ENCODE data around the gene AJUBA.
"Not testable (repeated sequence)": the region's sequence is repeated elsewhere in the genome, so short reads cannot be mapped to it uniquely, and the experiment has no call there.

The AJUBA gene

DNA sequence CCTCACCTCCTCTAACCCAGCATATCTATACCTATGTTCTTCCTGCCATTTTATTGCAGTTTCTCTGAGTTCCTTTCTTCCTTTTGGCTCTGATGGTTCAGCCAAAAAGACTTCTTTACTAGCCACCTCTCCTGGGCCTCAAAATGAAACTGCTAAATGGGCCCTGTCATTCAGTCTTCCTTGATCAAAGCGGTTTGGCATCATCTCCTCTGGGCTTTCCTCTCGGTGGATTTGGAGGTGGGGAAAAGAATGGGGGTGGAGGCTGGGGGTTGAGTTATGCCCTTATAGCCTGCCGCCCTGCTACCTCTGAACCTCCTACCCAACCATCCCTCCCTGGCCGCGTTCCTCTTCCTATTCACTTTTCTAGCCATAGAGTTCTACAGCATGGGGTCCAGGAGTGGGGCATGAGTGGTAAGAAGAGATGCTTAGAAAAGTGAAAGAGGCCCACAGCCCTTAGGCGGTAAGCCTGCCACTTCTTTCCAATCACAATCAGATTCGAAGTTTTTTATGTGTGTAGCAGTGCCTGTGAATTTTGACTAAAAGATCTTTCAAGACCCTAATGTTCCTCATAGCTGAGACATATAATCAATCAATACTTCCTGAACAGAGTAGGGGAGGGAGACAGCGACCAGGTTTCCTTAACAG is 2.5 kb downstream of the AJUBA start:
- DNase-seq = no peak

DNA sequence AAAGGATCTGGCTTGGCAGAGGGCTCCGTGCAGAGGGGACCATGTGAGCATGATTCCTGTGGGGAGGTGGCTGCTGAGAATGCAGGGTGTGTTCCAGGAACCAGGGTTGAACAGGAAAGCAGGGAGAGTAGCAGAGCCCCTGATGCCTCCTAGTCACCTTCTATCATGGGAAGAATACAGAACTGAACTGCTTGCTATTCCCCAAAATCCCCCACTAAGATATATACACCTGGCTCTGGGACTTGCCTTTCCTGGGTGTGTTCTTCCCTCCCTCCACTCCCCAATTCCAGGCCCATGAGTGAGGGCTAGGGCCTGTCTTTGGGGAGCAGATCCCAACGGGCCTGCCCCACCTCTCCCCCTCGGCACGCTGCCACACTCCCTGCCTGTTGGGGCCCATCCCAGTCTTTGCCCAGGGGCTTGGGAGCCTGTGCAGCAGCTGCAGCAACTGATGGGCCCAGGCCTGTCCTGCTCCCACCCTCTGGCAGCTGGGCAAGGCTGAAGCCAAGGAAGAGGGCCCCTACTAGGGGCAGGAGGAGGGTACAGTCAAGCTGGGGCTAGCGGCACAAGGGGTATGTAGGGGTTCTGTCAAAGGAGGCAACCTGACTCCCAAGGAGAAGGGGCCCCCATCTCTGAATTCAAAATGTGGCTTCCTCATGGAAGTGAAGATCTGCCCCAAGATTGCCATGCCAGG is 3.2 kb downstream of the AJUBA start:
- DNase-seq = no peak

DNA sequence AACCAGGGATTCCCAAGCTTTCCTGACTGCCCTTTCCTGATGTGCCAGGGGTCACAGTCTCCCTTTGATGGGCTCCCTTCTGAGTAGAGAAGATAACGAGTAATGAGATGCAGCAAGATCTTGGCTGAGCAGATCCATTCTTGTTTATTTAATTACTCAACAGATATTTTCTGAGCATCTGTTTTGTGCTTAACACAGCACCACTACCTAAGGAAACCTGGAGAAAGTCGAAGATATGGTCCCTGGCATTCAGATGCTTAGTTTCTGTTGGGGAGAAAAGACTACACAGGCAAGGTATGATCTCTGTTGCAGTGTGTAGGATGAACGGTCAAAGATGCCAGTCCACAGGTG is 3.9 kb downstream of the AJUBA start:
- no peak for DNase-seq

DNA sequence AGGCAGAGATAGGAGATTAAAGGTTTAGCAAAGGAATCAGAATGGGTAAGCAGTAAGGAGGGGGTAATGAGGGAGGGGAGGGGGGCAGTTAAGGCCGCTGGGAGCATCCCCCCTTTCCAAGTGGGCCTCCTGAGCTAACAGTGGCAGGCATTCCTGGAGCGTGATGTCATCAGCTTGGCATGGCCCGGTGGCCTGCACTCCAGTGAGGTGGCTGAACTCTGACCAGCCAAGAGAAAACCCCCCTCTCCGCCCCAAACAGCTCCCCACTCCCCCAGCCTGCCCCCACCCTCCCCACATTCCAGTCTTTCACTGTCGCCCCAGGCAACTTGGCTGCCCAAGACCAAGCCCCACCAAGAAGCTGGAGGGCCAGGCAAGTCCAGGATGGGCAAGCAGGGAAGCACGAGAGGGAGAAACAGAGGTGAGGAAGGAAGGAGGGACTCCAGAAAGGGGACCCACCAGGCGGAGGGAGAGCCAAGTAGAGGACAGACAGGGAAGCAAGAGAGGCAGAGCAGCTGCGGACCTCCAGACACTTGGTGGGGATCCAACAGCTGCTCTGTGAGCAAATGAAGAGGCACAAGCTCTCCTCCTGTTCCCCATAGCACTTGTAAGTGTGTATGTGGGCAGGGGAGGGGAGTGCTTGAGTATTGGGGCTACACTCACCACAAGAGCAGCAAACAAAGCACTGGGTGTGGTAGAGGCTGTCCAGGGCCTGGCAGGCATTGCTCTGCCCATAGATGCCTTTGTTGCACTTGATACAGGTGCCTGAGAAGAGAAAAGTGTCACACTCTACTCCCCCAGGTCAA is 4.5 kb downstream of the AJUBA start:
- no peak for DNase-seq

DNA sequence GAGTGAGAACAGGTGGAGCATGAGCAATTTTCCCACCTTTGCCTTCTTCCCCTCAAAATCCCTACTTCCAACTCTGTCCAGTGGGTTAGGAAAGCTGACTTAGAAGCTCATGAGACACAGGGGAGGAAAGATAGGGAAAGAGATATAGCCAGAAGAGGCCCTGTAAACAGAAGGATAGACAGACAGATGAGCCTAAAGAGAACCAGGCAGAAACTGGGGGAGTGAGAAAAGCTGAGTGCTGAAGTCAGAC is 5.0 kb downstream of the AJUBA start:
- DNase-seq = no peak

DNA sequence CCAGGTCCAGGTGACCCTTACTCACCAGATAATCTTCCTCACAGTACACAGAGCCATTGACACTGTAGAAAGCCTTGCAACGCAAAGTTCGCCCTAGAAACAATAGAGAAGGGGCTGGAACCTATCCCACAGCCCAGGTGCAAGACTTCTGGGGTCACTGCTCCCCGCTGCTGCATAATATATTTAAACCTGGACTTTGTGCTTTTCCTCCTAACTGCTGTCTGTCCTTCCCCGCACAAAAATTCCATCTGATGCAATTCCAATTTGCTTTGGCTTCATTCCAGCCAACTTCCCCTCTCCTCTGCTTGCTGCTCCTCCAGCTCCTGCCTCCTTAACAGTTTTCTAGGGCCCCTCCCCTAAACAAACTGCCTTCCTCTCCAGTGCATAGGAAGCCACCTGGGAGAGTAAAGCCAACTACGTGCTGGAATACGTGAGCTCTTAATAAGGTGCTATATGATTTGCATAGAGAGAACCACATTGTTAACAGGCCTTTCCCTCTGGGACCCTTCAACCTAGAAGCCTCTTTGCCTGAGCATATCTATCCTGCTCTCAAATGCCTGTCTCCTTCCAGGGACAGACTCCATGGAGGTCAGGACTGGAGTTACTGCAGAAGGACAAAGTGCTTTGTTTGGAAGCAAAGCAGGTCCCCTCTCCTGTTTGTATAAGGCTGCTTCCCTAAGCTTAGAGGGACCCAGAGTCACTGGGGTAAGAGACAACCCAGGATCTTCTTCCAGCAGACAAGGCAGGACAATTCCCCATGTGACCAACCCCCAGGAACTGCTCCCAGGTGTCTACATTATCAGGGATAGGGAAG is 5.5 kb downstream of the AJUBA start:
- DNase-seq = no peak

DNA sequence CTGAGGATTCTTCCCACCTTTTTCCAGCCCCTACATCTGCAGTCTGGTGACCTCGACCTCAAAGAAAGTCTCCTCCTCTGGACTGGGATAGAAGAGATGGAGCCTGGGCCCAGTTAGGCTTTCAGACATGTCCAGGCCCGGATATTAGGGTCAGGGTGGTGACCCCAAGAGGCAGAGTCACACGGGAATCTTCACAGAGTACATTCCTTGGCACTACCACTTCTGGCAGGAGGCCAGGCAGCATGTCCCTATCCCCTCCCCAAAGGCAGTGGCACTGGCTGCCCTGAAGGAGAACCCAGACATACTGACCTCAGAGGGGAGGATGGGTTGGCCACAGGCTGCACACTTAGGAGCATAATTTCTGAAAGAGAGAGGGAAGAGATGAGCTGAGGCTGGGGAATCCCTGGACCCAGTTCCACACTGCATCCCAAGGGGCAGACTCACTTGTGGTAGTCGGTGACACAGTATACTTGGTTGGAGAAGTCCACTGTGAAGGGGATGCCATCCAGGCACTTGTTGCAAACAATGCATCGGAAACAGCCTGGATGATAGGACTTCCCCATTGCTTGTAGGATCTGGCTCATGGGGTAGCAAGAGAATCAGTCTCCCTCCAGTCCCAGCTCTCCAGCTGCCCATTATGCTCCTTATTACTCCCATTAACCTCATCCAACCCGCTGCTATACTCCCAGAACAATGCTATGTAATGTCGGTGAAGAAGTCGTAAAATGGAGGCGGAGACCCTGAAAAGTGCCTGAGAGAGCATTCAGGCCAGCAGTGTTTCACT is 7.6 kb downstream of the AJUBA start:
- DNase-seq = no peak

DNA sequence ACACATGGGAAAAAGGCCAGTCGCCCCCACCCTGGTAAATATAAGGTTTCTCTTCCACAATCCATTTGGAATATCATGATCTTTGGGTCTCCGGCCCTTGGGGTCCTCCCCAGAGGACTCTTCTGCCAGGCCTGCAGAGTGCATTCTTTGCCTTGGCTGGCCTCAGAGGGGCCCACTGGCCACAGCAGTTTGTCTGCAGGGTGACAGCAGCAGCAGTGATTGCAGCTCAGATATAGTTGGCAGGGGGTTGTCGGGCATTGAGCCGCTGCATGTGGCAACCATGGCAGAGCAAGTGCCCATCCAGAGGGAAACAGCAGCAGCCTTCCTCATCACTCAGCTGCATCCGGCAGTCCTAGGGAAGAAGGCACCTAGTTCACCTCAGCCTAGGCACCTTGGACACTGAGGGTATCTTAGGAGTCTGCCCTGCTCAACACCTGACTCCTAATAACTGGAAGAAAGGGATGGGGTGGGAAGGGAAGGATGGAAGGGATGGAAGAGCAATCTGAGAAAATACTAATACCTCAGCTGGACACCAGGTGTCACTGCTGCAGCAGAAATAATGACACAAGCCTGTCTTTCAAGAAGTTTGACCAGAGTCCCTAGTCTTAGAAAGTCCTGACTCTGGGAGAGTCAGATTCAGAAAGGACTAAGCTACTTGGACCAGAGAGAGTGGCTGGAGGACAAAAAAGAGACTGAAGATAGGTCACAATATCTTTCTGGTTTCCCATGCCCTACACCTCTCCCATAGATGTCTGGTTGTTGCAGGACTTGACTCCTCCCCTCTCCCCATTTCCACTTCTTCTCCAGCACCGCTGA is 8.9 kb downstream of the AJUBA start:
- peak in 2 of 5 experiments; percentile 22 to 38 for DNase-seq

DNA sequence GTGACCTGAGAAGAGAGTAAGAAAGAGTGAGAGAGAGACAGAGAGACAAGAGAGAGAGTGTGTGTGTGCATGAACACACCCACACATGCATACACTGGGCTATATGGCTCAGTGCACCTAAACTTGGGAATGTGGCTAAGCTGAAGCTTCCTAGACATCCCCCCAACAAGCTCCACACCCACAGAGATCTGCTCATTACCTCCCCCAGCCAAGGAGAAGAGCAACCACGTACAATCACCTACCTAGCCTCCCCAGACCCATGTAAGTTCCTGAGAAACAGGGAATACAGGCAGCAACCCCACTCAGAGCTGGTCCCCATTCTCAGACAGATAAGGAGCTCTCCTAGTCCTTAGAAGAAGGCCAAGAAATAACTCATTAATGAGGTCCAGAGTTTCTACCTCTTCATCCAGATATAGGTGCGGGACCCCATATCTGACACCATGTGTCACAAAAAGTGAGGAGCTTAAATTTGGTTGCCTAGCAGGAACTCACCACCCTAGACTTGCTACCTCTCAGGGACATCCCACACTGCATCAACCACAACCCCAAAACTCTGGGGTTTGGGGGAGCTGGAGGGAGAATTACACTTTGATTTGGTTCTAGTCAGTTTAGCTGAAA is 9.9 kb downstream of the AJUBA start:
- DNase-seq = no peak

DNA sequence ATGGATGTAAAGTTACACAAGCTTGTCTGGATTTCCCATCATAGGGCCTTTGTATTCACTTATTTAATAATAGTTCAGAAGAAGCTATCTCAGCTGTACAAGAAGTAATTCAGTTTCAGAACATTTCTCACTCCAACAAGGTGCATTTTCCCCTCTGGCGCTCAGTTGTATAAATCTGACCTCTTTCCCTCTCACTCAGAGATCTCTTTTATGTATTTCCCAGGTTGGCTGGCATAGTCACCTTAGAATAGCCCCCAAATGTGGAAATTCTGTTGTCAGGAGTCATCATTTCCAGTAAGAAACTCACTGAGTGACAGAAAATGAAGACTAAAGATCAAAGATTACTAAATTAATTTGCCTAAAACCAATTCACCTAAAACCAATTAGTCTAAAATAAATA is 11.2 kb downstream of the AJUBA start:
- DNase-seq = no peak

DNA sequence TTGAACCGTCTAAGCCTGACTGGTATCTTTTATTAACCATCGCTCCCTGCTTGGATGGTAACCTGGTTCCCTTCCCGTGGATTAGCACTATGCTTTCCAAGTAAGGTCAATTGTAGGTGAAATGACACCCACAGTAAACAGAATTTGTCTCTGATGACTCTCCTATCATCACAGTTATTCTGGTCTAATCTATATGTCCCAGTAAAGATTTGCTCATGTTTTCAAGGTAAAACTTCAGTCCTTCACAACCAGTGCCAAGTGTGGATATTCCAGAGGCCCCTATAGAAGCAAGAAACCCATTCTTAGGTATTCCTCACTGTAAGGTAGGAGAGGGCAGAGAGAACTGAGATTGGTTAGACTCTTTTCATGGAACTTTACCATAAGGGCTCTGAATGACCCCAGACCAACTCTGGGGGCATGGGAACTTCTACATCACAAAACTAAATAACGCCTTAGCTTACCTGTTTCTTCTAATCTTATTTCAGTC is 15.5 kb downstream of the AJUBA start:
- DNase-seq = no peak

DNA sequence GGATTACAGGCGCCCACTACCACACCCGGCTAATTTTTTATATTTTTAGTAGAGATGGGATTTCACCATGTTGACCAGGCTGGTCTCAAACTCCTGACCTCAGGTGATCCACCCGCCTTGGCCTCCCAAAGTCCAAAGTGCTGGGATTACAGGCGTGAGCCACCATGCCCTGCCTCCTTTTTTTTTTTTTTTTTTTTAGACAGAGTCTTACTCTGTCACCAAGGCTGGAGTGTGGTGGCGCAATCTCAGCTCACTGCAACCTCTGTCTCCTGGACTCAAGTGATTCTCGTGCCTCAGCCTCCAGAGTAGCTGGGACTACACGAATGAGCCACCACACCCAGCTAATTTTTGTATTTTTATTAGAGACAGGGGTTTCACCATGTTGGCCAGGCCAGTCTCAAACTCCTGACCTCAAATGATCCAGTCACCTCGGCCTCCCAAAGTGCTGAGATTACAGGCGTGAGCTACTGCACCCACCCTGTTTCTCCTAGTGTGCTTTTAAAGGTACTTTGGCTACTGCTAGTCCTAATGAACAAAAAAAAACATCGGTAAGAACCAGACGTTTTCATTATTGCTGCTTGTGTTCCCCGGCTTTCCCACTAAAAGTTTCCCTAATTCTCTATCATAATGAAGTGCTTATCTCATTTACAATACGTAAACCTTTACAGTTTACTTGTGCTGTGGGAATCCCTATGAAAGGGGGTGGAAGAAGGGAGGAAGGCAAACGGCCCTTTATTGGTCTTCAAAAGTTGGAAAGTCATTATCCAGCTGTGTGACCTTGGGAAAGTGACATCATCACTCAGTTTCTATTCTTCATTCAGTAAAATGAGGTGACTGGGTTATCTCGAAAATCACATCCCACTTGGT is 16.2 kb downstream of the AJUBA start:
- DNase-seq = not testable (repeated sequence)

DNA sequence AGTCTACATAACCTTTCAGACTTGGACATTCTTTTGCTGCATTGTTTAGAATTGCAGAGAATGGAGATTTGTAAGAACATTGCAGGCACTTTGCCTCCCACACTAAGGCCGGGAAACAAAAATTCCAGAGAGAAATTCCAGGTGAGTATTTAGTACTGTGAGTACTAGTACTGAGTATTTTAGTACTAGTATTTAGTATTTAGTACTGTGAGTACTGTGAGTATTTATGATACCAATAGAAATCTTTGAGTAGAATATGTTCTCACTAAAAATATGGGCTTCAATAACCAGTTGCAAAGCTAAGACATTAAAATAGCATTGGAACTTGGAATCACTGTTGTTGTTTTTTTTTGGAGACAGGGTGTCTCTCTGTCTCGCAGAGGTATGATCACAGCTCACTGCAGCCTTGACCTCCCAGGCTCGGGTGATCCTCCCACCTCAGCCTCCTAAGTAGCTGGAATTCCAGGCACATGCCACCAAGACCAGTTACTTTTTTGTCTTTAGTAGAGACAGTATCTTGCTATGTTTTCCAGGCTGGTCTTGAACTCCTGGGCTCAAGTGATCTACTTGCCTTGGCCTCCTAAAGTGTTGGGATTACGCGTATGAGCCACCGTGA is 20.2 kb downstream of the AJUBA start:
- no peak for DNase-seq

DNA sequence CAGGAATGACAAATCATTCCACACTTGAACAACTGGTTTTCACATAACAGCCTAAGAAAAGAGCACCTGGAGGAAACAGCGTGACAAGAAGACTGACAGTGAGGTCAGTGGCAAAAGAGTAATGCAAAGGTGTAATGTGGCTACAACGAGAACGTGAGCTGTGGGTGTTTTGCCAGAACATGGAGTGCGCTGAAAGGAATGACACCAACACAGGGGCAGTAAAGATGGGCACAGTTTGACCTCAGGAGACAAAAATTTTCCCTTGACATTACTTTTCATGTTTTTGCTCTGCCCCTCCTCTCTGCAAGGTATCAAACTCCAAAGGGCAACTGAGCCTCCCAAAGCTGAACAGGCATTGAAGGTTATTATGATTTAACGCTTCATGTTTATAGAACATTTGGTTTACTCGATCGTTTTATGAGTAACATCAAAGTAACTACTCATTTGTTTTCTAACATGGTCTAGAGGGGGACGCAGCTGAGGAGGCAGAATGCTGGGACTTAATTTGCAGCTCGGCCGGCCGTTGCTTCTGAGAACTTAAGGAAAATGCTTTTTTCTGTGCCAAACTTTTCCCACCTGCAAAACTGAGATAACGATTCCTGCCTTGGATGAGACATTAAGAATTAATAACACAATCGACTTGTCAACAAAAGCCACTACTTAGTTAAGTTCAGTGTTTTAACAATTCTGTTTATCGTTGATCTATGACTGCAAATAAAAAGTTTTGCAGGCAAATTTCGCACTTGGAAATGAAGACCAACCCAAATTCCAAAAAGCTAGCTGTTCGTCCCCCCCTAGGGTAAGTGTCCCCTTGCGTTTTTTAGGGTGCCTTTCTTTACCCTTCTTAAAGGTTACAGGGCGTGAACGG is 26.4 kb downstream of the AJUBA start:
- no peak for DNase-seq

DNA sequence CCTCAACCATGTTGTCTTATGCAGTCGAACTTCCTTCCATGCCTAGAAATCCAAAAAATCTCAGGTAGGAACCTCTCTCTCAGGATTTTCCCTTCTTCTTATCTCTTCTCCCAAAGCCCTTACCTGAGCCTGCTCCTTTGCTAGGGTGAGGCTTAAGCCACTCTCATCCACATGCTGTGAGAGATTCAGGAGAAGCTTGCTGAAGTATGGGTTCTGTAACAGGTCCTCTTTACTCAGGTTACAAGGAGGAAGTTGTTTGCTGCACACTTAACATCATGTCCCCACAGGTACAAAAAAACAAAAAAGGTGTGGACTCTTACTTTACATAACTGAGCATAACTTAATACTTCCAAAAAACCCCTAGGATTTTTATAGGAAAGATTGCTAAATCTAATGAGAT is 29.9 kb downstream of the AJUBA start:
- DNase-seq = no peak

DNA sequence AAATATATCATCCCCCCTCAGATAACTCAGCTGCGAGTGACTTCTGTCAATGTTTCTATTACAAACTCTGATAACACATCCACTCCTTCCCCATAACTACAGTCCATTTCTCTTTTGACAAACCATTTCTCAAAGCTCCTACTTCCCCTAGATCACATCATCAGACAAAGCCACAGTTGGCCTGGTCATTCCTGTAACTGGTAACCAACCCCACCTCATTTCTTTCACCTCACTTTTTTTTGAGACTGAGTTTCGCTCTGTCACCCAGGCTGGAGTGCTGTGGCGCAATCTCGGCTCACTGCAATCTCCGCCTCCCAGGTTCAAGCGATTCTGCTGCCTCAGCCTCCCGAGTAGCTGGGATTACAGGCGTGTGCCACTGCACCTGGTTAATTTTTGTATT is 30.6 kb downstream of the AJUBA start:
- DNase-seq = not testable (repeated sequence)

DNA sequence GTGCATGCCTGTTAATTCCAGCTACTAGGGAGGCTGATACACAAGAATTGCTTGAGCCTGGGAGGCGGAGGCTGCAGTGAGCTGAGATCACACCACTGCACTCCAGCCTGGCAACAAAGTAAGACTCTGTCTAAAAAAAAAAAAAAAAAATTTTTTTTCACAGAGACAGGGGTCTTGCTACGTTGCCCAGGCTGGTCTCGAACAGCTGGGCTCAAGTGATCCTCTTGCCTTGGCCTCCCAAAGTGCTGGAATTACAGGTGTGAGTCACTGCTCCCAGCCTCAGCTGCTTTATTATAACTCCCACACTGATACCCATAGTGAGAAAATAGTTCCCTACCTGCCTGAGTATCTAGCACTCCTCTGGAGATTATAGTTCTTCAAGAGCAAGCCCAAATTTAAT is 36.7 kb downstream of the AJUBA start:
- no peak for DNase-seq

DNA sequence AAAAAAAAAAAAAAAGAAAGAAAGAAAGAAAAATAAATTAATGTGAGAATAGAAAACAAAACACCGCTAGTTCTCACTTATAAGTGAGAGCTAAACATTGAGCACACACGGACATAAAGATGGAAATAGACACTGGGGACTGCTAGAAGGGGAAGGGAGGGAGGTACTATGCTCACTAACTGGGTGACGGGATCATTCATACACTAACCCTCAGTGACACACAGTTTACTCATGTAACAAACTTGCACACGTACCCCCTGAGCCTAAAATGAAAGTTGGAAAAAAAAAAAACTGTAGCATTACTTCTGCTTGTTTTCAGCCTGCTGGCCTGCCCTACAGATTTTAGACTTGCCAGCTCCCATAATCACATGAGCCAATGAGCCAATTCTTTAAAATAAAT is 42.7 kb downstream of the AJUBA start:
- no peak for DNase-seq

DNA sequence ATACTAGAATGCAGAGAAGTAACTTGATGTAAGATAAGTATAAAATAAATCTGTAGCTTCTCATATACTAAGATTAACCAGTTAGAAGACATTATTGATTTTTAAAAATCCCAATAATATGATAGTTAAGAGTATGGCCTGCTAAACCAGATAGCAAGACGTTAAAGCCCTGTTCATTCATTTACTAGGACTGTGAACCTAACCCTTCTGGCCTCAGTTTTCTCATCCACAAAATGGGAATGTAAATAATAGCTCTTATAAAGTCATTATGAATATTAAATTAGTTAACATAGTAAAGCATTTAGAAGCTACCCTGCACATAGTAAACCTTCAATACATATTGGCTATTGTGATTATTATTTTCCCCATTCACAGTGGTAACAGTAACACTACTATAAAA is 47.2 kb downstream of the AJUBA start:
- no peak for DNase-seq
